ENCODE results near the gene KCTD7.
"Not testable (repeated sequence)": the region's sequence is repeated elsewhere in the genome, so short reads cannot be mapped to it uniquely, and the experiment has no call there.

KCTD7 gene

GRCh38 chr7:66679633-66680244 lies 51.1 kb downstream of the KCTD7 start:
- no peak for DNase-seq (ENCODE audit: extremely low read depth in 1 of 2, low read depth in 1 of 2)

GRCh38 chr7:66681491-66682349 lies 53.0 kb downstream of the KCTD7 start:
- peak; percentile 90 to 96 for DNase-seq (ENCODE audit: extremely low read depth in 1 of 2, low read depth in 1 of 2)

GRCh38 chr7:66682350-66683093 lies 53.8 kb downstream of the KCTD7 start:
- no peak for DNase-seq (ENCODE audit: extremely low read depth in 1 of 2, low read depth in 1 of 2)

- not testable (repeated sequence) for DNase-seq (ENCODE audit: extremely low read depth in 1 of 2, low read depth in 1 of 2)
These were observed 54.6 kb downstream of the KCTD7 start for GRCh38 chr7:66683094-66683769.

- DNase-seq (ENCODE audit: extremely low read depth in 1 of 2, low read depth in 1 of 2): no peak
These were observed 55.1 kb downstream of the KCTD7 start for GRCh38 chr7:66683770-66684123.

GRCh38 chr7:66685663-66686062 lies 57.0 kb downstream of the KCTD7 start:
- DNase-seq (ENCODE audit: extremely low read depth in 1 of 2, low read depth in 1 of 2): not testable (repeated sequence)

GRCh38 chr7:66687186-66687585 lies 58.5 kb downstream of the KCTD7 start:
- DNase-seq (ENCODE audit: extremely low read depth in 1 of 2, low read depth in 1 of 2): no peak

- not testable (repeated sequence) for DNase-seq (ENCODE audit: extremely low read depth in 1 of 2, low read depth in 1 of 2)
These were observed 59.0 kb downstream of the KCTD7 start for GRCh38 chr7:66687672-66688071.

GRCh38 chr7:66689081-66689480 lies 60.4 kb downstream of the KCTD7 start:
- no peak for DNase-seq (ENCODE audit: extremely low read depth in 1 of 2, low read depth in 1 of 2)

GRCh38 chr7:66693331-66693730 lies 64.7 kb downstream of the KCTD7 start:
- DNase-seq (ENCODE audit: extremely low read depth in 1 of 2, low read depth in 1 of 2): no peak
